Left renal pelvis (tissue), 4 donors: Measurements from ENCODE around the gene CRYBA4. TPM values are rescaled to one million over a fixed set of nuclear protein-coding genes. Genes with fewer than 3 reads are reported as not detected.
"Not testable (repeated sequence)": the region's sequence is repeated elsewhere in the genome, so short reads cannot be mapped to it uniquely, and the experiment has no call there.

Experiments used
- DNase-seq, 4 donors: peaks; one replicate each; pipeline ENCODE4 v3.0.0-alpha.2; 2013; ENCODE audit warnings: low read depth in 4 of 4, low spot score in 3 of 4
- polyA plus RNA-seq, 4 donors: library from polyadenylated mRNA; unstranded; fragments of 120-200 nt; gene quantifications; one replicate each; pipeline ENCODE4 v1.2.1, GENCODE V29; 2013; ENCODE audit not compliant: insufficient read length in 4 of 4

CRYBA4 gene
- polyA plus RNA-seq, 4 donors: not detected

DNA sequence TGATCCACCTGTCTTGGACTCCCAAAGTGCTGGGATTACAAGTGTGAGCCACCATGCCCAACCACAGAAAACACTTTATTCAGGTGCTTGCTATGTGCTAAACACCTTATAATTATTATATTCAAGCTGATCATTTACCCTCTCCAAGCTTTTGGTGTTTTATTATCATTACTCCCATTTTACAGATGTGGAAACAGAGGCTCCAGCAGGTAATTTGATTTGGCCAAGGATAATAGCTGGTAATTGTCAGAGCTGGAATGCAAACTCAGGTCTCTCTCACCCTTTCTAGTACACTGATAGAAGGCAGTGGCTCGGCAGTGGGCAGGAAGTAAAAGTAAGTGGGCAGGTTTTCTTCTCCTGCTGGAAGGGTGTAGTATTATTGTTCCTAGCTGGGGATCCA, 28.0 kb upstream of the CRYBA4 start:
- no peak for DNase-seq

- no peak for DNase-seq
Measured at GRCh38 chr22:26597026-26597425, 24.7 kb upstream of the CRYBA4 start.

- no peak for DNase-seq
Measured at GRCh38 chr22:26597480-26597879, 24.3 kb upstream of the CRYBA4 start.

DNA sequence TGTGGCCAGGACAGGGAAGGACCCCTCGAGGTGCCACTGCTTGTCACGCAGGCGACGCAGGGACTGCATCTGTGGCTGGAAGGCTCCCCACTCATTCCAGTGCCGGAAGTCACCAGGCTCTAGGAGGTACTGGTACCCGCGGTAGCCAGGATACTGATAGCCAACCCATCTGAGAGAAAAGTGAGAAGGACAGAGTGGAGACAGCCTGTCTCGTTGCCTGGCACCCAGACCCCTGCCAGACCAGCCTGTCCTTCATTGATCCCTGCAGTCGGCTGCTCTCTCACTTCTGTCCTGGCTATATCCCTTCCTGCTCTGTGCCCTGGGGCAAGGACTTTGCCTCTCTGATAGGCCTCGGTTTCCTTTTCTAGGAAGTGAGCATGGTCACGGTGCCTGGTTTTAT, 22.3 kb upstream of the CRYBA4 start:
- DNase-seq: no peak

DNA sequence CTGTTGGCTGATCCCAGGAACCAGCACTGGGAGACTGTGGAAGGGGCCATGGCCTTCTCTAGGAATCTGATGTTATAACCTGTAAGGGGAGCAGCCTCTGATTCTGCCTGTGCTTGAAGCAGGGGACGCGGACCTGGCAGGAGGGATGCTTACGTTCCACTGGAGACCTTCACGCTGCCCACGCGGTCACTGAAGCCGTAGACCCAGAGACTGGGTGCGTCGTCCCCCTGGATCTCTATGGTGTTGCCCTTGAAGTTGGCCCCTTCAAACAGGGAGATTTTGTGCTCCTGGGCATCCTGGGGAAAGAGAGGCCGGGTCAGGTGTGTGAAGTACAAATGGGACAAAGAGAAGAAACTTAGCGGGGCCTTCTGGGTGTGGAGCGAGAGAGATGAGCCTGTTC, 20.0 kb upstream of the CRYBA4 start:
- DNase-seq: no peak

GRCh38 chr22:26602127-26602526, 19.6 kb upstream of the CRYBA4 start:
- DNase-seq: no peak

GRCh38 chr22:26604368-26604767, 17.4 kb upstream of the CRYBA4 start:
- no peak for DNase-seq

- no peak for DNase-seq
Measured at GRCh38 chr22:26606611-26607010, 15.2 kb upstream of the CRYBA4 start.

DNA sequence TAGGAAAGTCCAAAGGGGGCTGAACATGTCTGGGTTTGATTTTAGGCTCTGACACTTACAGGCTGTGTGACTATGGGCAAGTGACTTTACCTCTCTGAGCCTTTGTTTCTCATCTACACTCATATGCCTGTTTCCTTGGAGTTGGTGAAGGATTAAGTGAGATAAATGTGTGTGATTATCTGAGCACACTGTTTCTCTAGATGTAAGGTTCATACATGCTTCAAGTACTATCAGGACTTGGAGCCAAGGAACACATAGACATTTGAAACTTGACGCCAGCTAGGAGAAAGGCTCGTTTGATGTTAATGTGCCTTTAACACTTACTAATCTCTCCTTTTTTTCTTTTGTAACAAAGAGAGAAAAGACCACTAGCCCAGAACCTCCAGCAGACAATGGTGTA, 13.6 kb upstream of the CRYBA4 start:
- DNase-seq: no peak

- no peak for DNase-seq
Measured at GRCh38 chr22:26609287-26609686, 12.5 kb upstream of the CRYBA4 start.

- DNase-seq: no peak
Measured at GRCh38 chr22:26610072-26610958, 11.4 kb upstream of the CRYBA4 start.

DNA sequence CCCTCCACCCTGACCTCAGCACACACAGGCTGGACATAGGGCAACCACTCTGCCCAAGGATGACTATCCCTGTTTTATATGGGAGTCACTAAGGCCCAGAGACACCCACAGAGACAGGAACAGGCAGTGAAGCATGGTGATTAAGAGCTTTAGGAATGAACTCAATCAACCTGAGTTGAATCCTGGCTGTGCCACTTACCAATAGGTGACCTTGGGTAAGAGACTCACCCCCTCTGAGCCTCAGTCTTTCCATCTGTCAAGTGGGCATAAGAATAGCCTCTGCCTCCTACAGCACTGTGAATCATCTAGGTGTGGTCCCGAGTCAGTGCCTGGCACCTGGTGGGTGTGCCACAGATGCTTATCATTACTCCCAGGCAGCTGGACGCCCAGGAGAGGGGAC, 10.8 kb upstream of the CRYBA4 start:
- DNase-seq: no peak

- DNase-seq: no peak
Measured at GRCh38 chr22:26612652-26613051, 9.1 kb upstream of the CRYBA4 start.

- not testable (repeated sequence) for DNase-seq
Measured at GRCh38 chr22:26613753-26614152, 8.0 kb upstream of the CRYBA4 start.

- no peak for DNase-seq
Measured at GRCh38 chr22:26614322-26614721, 7.4 kb upstream of the CRYBA4 start.

DNA sequence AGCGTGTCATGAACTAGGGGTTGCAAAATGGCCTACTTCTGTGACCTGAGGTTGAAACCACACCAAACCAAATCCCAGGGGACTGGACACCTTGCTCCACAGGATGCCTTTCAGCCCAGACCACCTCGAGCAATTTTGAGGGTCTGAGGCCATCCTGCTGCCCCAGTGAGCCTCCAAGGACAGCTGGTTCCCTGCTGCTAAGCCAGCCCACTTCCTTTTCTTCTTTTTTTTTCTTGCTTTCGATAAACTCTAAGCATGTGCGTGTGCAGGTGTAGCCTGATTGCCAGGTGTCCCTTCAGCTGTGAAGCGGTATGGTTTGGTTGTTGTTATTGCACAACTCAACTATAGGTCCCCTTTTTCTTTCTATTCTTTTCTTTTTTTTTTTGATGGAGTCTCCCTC, 6.6 kb upstream of the CRYBA4 start:
- DNase-seq: no peak

DNA sequence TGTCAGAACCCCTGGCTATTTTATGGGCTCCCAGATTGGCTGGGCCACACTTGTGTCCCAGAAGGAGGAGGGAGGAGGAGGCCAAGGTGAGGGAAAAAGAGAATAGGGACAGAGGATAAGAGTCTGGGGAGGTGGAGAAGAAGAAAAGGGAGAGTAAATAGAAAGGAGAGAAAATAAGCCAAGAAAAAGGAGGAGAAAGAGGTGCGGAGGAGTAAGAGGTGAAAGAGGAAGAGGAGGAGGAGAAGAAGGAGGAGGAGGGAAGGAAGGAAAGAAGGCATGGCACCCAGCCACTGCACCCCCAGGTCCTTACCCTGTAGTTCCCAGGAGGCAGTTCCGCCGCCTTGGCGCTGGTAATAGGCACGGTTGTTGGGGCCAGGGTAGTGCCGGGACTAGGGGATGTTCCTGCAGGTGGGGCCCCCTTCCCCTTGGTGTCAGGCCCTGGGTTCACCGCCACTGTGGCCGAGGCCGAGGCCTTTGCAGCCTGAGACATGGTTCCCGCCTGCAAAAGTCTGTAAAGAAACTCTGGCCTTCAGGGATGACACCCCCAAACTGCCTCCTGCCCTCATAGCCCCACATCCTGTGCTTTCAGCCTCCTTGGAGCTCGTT, 5.8 kb upstream of the CRYBA4 start:
- DNase-seq: no peak

- DNase-seq: no peak
Measured at GRCh38 chr22:26616650-26617049, 5.1 kb upstream of the CRYBA4 start.

GRCh38 chr22:26617271-26618199, 4.2 kb upstream of the CRYBA4 start, which contains the start of gene CRYBB1:
Gene CRYBB1, minus strand, starts transcription at chr22:26618027. Its CDS starts 1,708 bp downstream, at chr22:26616319.
- DNase-seq: no peak

DNA sequence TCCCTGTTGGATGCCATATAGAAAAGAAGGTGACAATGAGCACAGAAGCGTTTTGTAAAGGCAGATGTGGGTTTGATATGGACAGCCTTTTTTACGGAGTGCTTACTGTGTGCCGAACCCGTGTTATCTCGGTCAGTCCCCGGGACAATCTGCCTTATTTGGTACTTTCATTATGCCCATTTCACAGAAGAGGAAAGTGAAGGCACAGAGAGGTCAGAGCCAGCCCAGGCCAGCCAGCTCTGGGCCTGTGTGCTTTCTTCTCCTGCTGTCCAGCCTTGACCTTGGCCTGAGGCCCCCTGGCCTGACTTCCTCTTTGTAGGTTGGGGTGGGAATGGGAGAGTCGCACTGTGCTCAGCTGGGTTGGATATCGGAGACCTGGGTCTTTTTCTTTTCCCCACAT, 3.3 kb upstream of the CRYBA4 start:
- DNase-seq: no peak

DNA sequence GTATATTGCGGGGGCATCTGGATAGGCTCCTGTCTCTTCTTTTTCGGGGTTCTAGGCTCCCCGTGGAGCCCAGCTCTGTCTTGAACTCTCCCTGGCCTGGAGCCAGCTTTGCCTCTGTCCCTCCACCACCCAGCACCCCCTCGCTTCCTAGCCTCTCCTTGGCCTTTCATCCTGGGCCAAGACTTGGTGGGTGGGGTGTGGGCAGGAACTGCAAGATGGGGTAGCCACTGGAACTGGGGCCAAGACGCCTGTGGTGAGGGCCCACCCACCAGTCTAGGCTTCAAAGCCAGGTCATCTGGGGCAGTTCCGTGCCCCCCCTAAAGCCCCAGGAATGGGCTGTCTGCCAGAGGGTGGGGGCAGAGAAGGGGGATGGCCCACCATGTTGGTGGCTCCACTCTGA, 2.3 kb upstream of the CRYBA4 start:
- no peak for DNase-seq
